GM21515 (cell line): ENCODE data around the gene FAM72A.
"Not testable (repeated sequence)": the region's sequence is repeated elsewhere in the genome, so short reads cannot be mapped to it uniquely, and the experiment has no call there.

Source experiments
- ATAC-seq: cut with Tn5 transposase; IDR thresholded peaks from one replicate; pipeline ENCODE4 v1.9.1; 2021; ENCODE audit not compliant: unreplicated experiment

FAM72A gene

DNA sequence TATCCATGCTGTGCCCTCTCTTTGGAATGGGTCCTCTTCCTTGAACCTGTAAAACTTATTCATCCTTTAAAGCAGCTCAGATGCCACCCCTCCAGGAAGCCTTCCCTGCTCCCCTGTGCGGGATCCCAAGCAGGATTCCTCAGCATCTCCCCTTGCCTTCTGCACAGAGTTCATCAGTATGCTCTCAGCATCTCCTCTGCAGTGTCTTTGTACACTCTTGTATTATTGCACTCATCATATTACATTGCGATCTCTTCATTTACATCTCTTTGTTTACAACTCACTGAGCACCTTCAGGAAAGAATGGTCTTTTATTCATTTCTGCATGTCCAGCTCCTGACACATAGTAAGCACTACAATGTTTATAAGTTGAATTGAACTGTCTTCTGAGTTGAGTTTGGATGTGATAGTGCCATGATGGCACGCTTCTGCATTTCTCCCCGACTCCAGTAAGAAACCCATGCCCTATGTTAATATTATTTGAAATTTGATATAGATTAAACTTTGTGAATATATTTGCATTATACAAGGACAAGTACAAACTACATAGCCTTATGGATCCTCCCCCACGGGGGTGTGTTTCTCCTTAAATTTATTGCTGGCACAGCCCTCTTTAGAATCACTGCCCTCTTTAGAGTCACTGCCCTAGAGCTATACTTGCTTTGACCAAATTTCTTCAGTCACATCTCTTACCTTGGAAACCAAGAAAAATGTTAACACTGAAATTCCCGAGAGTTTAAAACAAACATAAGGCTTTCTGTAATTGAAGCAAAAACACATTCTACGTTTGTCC, 13.2 kb upstream of the FAM72A start:
- ATAC-seq, result not testable (repeated sequence)

DNA sequence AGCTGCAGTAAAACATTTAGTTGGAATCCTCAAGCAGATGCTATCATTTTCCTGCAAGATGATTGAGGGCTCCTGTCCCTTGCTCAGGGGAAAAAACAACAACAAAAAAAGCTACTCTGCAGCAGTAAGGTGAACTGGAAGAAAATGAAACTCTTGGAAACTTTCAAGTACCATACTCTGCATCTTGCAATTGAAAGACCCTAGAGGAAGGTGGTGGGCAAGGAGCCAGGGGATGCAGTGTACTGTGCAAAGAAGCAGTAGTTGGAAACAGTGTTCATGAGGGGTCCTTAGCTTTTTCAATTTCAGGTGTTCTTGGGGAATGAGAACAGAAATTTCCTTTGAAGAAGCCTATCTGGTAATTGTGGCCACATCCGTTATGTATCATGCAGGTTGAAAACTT, 8.2 kb upstream of the FAM72A start:
- ATAC-seq, result not testable (repeated sequence)

DNA sequence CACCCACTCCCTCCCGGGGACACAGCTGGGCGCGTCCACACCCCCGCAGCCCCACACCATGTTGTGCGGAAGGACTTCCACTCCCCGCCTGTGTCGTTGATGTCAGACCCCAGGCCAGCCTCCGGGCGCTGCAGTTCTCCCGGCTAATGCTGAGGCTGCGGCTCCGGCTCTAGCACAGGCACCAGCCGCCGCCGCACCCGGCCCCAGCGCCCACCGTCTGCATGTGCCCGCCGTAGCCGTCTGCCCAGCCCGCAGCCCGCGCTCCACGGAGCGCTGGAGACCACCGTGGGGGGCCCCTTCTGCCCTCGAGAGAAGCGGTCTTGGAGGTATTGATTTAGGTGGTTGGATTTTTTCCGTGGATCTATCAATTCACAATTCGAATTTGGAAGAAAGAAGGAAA, 2.9 kb upstream of the FAM72A start:
- ATAC-seq, result not testable (repeated sequence)

DNA sequence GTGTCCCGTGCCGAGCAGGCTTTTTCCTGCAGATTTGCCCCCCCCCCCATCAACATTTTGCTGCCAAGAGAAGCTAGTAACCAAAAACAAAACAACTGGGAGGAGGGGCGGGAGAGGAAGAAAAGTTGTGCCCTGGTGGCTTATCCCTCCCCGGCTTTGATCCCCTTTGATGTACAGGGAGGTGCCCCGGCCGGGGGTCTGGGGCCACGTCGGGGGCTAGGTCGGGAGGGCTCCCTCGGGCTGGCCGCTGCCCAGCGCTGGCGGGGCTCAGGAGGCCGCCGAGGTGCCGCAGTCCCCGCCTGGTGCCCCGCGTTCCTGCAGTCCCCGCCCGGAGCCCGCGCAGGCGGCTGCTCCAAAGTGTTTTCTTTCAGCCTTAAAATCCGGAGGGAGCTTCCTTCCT, 2.2 kb upstream of the FAM72A start:
- ATAC-seq, result not testable (repeated sequence)

DNA sequence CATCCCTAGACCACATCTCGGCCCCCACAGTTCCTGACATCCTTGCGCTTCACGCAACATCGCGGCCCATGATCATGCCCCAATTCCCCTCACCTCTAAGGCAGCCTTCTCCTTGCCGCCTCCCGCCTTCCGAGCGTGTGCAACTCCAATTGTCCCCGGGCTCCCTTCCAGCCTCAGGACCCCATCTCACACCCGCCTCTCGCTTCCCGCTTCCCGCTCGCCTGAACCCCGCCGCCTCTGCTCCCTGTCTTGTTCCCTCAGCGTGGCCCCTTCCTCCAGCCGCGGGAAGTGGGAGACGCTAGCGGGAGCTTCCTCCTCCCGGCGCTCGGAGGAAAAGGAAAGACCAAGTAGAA, 1.5 kb upstream of the FAM72A start:
- ATAC-seq, result not testable (repeated sequence)

DNA sequence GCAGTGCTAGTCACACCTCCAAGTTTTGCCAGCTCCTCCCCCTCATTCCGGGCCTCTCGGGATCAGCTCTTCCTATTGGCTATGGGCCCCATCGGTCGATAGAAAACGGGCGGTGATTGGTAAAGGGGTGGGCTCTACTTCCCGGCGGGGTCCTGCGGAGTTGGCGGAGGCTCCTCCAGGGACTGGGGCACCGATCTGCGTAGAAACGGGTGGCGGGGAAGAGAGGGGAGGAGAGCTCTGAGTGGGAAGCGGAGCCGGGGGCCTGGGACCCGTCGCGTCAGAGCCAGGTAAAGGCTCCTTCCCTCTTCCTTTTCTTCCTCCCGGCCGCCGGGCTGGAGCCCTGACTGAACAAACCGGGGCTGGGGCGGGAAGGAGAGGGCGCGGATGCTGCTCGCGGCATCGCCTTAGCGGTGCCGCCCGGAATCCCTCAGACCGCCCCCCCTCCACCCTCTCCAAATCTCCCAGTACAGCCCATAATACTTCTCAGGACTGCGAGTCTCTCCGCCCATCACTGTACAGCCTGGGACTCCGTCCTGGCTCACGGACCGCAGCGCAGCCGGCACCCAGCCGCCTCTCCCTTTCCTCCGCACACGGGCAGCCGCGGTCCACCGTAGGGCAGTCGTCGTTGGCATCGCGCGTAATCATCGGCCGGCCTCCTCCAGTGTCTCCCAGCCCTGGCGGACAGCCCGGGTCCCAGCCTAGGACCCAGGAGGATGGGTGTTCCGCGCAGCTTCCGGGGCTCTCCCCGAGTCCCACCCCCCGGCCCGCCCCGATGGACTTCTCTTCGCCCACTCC, 922 bp upstream of the FAM72A start, which contains the start of gene SRGAP2:
TSS of gene SRGAP2 (plus strand) at position 178 of the 795 bp plus-strand sequence. CDS start 2,430 bp downstream, outside the sequence.
- peak; percentile 15 for ATAC-seq

DNA sequence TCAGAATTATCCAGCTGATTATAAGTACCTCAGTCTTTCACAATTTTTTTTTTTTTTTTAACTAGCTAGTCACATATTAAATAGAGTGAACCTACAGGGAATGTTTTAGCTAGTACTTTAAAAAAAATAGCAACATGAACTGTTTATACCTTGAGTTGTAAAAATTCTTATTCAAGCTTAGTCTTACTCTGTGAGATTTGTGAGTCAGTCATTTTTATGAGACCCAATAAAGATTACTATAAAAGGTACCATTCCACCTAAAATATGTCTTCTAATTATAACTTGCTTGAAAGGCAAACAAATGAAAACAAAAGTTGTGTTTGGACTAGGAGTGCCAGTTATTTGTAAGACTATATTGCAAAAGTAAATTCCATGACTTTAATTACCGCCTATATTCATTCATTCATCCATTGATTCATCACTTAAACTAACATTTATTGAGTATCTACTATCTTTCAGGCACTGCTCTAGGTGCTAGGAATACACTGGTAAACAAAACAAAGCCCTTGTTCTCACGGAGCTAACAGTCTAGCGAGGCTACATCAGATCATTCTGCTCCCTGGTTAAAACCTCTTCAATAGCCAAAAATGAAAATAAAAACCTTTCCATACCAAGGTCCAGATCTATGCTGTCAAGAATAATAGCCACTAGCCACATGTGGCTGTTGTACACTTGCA, 5.8 kb downstream of the FAM72A start:
- ATAC-seq, result not testable (repeated sequence)

DNA sequence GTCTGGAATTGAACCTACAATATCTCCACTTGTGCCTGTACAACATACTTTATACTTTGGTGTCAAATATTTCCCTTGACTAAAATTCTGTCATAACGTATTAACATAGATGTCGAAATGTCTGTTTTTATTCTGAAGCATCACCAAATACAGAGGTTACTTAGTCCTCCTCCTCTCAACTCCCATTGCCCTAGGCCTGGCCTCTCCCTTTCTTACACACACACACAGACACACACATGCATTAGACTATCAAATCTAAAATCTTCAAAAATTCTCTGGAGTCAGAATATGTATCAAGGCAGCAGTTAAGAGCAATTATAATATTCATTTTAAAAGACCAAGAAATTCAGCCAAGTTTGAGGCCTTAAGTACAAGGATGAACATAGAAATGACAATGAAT, 7.5 kb downstream of the FAM72A start:
- ATAC-seq, result not testable (repeated sequence)

DNA sequence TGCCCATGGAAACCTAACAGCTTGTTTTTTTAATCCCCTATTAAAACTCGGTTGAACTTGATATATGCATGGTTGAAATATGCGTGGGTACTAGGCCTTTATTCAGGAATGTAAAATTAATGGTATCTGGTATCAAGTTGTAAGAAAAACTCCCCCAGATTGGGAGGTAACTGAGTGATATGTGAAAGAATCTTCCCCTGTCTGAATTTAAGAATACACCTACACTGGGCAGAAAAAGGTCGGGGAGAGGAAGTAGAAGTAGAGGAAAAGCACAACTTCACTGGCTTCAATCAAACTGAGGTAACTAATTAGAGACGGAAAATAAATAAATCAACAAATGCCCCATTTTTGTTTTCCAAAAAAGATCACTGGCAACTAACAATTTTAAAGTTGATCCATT, 15.8 kb downstream of the FAM72A start:
- ATAC-seq, result not testable (repeated sequence)

DNA sequence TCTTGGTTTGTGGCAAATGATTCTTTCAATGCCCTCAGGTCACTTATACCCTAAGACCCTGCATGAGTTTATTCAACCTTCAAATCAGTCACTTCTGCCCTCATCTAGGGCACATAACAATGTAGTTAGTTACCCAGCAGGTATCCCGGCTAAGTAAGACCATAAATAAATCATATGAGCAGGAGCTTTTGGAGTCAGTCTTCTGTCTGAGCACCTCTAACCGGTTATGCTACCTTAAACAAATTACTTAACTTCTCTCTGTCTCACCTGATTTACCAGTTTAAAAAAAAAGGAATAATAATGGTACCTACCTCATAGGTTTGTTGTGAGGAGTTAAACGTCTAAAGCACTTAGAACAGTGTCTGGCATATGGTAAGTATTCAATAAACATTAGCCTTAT, 16.9 kb downstream of the FAM72A start:
- ATAC-seq, result not testable (repeated sequence)

DNA sequence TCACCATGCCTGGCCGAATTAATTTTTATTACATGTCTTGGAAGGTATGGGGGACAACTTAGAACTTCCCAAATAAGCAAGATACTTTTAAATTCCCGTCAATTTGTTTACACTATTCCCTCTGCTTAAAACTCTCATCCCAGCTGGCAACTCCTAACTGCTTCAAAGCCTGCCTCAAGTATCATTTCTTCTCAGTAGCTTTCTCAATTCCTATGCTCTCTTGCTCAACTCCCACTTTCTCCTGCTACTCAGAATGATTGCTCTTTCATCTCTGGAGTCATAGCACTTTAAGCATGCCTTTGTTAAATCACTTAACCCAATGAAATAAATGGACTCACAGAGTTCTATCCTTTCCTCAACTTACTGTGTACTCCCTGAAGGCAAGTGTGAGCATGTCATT, 18.9 kb downstream of the FAM72A start:
- not testable (repeated sequence) for ATAC-seq

DNA sequence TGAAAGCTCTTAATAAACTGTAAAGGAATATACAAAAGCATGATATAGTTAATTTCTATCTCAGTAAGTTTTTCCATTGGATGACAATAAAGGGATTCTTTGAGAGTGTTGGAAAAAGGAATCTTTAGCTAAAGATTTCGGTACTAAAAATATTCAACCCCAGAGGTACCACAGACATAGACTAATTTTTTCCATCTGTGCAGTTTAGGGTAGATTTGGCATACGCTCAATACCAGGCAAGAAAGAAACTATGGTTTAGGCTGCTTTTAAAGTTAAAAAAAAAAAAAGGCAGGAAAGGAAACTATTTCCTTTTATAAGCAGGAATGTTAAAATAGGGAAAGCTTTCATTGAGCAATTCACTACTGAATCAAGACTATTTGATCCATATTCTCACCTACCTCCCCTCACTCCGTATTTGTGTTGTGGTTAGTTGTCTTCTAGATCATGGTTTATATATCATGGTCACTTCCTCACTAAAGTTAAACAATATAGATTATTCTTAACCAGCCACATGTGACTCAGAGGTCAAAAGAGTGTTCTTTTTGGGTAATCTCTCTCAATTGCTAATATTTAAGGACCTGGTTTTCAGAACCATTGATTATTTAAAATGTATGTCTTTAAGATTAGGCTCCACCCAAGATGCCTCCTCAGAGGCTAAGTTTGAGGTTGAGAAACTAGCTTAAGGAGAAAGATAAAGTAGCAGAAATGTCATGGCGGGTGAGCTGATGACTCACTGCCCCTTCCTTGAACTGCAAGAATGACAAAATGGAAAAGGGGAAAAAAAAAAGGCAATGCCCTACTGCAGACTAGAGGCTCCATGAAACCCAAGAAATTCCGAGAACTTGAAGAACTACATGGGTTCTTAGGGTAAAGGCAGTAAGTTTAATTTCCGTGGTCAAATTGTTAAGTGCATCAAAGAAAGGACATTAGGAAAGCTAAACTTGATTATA, 20.0 kb downstream of the FAM72A start:
- not testable (repeated sequence) for ATAC-seq

DNA sequence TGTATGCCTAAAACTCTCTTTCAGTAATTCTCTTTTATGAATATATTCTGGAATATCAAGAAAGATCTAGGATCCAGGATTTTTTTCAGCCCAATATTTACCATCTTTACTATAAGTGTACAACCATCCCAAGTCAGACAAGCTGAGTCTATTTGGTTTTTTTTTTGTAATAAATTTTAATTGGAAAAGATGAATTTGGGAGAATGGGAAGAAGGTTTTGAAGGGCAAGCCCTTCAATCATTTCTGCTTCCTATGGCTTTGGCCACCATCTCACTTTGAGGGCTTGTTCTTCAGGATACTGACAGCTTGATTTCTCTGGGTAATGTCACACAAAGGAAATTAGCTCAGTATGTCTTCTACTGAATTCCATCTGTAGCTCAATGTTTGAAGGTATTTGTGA, 23.0 kb downstream of the FAM72A start:
- ATAC-seq, result not testable (repeated sequence)

DNA sequence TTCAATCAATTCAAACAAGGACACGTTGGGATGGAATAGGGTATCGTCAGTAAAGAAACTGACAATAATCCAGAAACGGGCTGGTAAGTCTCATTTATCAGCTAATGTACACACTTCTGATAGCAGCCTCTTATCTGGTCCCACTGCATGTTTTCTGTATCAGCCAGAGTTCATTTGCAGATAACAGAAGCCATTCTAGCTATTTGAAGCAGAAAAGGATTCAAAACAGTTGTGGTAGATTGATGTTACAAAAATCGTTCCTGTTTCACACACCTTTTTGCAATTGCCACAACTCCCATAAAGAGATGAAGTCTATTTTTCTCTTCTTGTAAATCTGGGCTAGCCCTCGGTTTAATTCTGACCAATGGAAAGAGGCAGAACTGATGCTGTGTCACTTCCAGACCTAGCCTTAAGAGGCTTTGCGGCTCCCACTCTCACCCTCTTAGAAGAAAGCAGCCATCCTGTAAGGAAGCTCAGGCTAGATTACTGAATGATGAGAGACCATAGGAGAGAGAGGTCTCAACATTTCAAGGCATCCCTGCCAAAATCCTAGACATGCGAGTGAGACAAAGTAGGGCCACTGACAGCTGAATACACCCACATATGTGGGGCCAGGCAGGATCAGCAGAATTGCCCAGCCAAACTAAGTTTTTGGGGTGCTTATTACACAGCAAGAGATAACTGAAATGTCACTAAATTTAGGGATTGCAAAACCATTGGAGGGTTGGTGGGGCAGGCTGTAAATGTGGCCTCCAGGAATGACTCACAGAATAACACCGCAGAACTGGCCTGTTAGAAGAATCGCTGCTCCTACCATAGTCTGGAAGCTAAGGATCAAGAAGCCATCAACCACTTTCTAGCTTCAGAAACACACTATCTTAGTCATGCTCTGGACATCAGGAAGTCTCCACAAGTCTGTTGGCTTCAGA, 24.3 kb downstream of the FAM72A start:
- ATAC-seq, result not testable (repeated sequence)

DNA sequence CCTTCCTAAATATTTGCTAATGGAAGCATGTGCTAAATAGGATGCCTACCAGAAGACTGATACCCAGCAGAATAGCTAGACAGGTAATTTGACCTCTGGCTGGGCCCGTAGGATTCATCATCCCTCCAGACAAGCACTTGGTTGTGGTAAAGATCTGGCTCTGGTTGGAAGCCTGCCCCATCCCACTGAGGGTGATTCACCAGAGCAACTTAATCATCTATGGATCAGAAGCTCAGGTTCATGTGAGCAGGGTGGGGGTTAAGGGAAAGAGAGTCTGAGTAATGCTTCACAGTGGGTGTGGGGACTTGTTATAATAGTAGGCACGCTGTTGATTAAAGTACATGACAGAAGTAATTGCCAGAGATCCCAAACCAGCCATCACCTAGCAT, 26.5 kb downstream of the FAM72A start:
- ATAC-seq, result not testable (repeated sequence)

DNA sequence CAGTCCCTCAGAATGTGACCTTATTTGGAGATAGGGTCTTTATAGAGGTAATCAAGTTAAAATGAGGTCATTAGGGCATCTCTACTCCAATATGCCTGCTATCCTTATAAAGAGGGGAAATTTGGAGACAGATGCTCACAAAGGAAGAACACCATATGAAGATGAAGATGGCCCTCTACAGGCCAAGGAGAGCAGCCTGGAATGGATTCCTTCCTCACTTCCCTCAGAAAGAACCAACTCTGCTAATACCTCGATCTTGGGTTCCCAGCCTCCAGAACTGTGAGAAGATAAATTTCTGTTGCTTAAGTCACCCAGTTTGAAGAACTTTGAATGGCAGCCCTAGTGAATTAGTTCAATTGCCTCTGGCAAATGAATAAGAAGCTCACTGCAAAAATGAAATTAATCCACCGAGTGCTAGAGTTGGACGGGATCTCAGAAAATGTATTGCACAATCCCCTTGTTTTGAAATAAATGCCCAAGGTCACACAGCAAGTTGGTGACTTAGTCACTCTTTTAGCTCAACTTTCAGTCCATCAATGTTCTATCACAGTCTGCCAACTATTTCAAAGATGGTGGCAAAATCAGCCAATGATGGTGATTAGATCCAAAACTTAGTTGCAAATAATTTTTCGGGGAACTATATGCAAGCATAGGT, 27.1 kb downstream of the FAM72A start:
- ATAC-seq, result not testable (repeated sequence)

DNA sequence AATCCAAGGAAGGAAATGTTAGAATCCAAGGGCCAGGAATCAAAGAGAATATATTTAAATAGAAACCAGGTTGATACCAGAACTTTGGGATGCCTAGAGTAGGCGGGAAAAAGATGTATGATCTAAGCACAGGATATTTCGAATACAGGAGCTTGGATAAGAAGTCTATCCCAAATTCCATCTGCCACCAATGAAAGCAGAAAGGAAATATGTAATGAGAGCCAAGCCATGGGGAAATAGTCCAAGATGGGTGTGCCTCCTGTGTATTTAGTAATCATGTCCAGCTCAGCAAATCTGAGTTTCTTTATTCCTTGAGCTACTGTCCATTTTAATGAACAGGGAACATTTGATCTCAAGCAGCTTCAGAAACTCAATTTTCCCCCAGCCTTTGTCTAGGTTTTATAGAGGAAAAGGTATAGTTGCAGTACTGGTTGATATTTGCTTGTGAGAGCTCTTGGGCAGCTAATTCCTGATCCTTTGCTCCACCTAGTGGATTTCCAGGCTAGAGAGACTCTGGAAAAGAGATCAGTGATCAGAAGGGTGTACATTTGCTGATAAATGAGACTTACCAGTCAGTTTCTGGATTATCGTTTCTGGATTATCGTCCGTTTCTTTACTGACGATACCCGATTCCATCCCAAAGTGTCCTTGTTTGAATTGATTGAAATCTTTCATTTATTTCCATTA, 28.3 kb downstream of the FAM72A start:
- not testable (repeated sequence) for ATAC-seq

DNA sequence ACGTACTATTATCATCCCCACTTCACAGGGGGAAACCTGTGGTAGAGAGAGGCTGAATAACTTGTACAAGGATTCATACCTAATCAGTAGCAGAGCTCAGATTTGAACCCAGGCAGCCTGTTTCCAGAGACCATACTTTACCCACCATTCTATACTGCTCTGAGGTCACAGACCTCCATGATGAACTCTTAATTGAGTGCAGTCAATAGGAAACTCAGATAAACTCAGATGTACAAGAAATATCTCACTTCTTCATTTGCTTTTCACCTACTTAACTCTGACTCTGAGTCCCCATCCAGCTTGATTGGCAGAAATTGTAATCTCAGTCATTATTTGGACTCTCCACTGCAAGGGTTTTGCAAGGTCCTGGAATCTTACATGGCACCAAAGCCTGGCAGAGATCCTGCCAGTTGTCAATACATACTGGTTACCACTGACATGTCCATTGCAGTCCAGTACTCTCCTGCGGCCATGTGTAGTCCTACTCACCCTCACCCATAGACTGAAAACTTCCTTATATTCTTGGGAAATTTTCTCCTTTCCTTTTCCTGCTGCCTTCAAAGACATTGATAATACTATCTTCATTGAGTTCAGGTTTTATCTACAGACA, 29.4 kb downstream of the FAM72A start:
- not testable (repeated sequence) for ATAC-seq
